Measurements from ENCODE around the gene FLNB. TPM values are rescaled to one million over a fixed set of nuclear protein-coding genes. Genes with fewer than 3 reads are reported as not detected.
"Not testable (repeated sequence)": the region's sequence is repeated elsewhere in the genome, so short reads cannot be mapped to it uniquely, and the experiment has no call there.

The FLNB gene
- total RNA-seq, 1 donor from 2014 or later: 32.0 TPM

GRCh38 chr3:57985176-57985983, 22.8 kb upstream of the FLNB start:
- no peaks in the 10 kb centered on the region for H3K36me3 ChIP-seq
- H3K27ac ChIP-seq: no peak overlapping the region
- no peaks in the 10 kb centered on the region for H3K9me3 ChIP-seq (ENCODE audit: low read depth)
- H3K79me2 ChIP-seq (ENCODE audit: low read depth): no peaks in the 10 kb centered on the region
- H3F3A ChIP-seq (ENCODE audit: low read depth): no peaks in the 10 kb centered on the region
- Mint-ChIP-seq H3K4me1 (peaks cover 7% of the 10 kb centered on the region), H3K27ac (no peak overlapping the region), H3K4me3 (no peak overlapping the region), H3K9me3 (no peaks in the 10 kb centered on the region), H3K36me3 (no peaks in the 10 kb centered on the region), H3K27me3 (ENCODE audit: insufficient read depth, low read depth) (peaks cover 6% of the 10 kb centered on the region)
- TF ChIP-seq EZH2phosphoT487 (IDR thresholded peaks at IDR 0.05) (no peak), EZH2 (IDR thresholded peaks at IDR 0.05) (no peak), CTCF (IDR thresholded peaks at IDR 0.05) (no peak)
- peaks cover 10% of the 10 kb centered on the region for H3K27me3 ChIP-seq
- H3K9ac ChIP-seq: no peak overlapping the region
- peaks cover 8% of the 10 kb centered on the region for H3K4me1 ChIP-seq
- H2AFZ ChIP-seq (replicated peaks): no peak overlapping the region
- H4K20me1 ChIP-seq (ENCODE audit: low read depth): no peaks in the 10 kb centered on the region
- H3K4me2 ChIP-seq: no peak overlapping the region
- H3K4me3 ChIP-seq: no peak overlapping the region
- DNase-seq (ENCODE audit: low spot score): no peak

DNA sequence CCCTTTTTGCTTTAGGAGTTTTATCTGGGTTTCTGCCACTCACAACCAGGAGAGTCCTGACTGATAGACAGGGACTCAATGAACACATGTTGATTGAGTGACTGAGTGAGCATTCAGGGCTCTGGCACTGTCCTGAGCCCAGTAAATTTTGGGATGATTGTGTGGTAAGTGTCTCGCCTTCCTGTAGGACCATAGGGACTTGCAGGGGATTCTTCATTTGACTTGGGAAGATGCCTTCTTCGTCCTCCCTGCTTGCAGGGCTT, 22.3 kb upstream of the FLNB start:
- no peak overlapping the region for H3K27ac Mint-ChIP-seq
- Histone ChIP-seq H2AFZ (replicated peaks) (no peak overlapping the region), H3K79me2 (ENCODE audit: low read depth) (no peaks in the 10 kb centered on the region), H4K20me1 (ENCODE audit: low read depth) (no peaks in the 10 kb centered on the region), H3F3A (ENCODE audit: low read depth) (no peaks in the 10 kb centered on the region), H3K4me1 (peaks cover 8% of the 10 kb centered on the region), H3K36me3 (no peaks in the 10 kb centered on the region), H3K9me3 (ENCODE audit: low read depth) (no peaks in the 10 kb centered on the region), H3K4me3 (no peak overlapping the region), H3K27me3 (peaks cover 10% of the 10 kb centered on the region), H3K27ac (no peak overlapping the region), H3K9ac (no peak overlapping the region), H3K4me2 (no peak overlapping the region)
- no peak for TF ChIP-seq EZH2phosphoT487 (IDR thresholded peaks at IDR 0.05)
- TF ChIP-seq CTCF (IDR thresholded peaks at IDR 0.05): no peak
- TF ChIP-seq EZH2 (IDR thresholded peaks at IDR 0.05): no peak
- peaks cover 6% of the 10 kb centered on the region for H3K27me3 Mint-ChIP-seq (ENCODE audit: insufficient read depth, low read depth)
- DNase-seq (ENCODE audit: low spot score): no peak
- no peak overlapping the region for H3K4me3 Mint-ChIP-seq
- H3K9me3 Mint-ChIP-seq: no peaks in the 10 kb centered on the region
- H3K4me1 Mint-ChIP-seq: peaks cover 7% of the 10 kb centered on the region
- no peaks in the 10 kb centered on the region for H3K36me3 Mint-ChIP-seq

DNA sequence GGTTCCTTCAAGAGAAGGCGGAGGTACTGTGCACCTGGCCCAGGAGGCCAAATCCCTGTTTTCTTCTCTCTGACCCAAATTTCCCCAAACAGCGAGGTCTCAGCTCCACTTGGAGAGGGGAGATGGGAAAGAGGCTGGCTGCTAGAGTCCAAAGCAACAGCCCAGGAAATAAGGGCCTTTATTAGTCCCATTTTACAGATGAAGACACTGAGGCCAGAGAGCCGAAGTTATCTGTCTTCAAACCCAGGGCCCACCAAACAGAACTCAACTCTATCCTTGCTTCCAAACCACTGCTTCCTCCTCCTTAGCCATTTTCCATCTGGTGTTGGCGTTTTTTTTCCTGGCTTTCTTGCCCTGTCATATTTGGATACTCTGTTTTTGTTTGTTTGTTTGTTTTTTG, 22.0 kb upstream of the FLNB start:
- H3K36me3 Mint-ChIP-seq: no peaks in the 10 kb centered on the region
- Histone ChIP-seq H3K9me3 (ENCODE audit: low read depth) (no peaks in the 10 kb centered on the region), H2AFZ (replicated peaks) (no peak overlapping the region), H3K4me1 (peaks cover 8% of the 10 kb centered on the region), H3K9ac (no peak overlapping the region), H3K4me2 (no peak overlapping the region), H3K4me3 (no peak overlapping the region), H3K36me3 (no peaks in the 10 kb centered on the region), H3K27me3 (peaks cover 10% of the 10 kb centered on the region), H3K79me2 (ENCODE audit: low read depth) (no peaks in the 10 kb centered on the region), H3F3A (ENCODE audit: low read depth) (no peaks in the 10 kb centered on the region), H3K27ac (no peak overlapping the region), H4K20me1 (ENCODE audit: low read depth) (no peaks in the 10 kb centered on the region)
- H3K9me3 Mint-ChIP-seq: no peaks in the 10 kb centered on the region
- H3K4me3 Mint-ChIP-seq: no peak overlapping the region
- no peak overlapping the region for H3K27ac Mint-ChIP-seq
- H3K27me3 Mint-ChIP-seq (ENCODE audit: insufficient read depth, low read depth): peaks cover 5% of the 10 kb centered on the region
- TF ChIP-seq EZH2phosphoT487 (IDR thresholded peaks at IDR 0.05) (no peak), EZH2 (IDR thresholded peaks at IDR 0.05) (no peak), CTCF (IDR thresholded peaks at IDR 0.05) (no peak)
- no peak for DNase-seq (ENCODE audit: low spot score)
- H3K4me1 Mint-ChIP-seq: peaks cover 7% of the 10 kb centered on the region

DNA sequence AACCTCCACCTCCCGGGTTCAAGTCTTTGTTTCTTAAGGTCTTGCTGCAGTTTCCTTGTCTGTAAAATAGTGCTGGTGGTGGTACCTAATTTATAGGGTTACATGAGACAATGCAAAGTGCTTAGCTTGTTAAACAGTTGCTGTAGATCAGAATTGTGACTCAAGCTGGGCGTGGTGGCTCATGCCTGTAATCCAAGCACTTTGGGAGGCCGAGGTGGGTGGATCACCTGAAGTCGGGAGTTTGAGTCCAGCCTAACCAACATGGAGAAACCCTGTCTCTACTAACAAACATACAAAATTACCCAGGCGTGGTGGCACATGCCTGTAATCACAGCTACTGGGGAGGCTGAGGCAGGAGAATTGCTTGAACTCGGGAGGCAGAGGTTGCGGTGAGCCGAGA, 19.0 kb upstream of the FLNB start:
- H3K4me1 ChIP-seq; DNase-seq (ENCODE audit: low spot score); H3K27me3 Mint-ChIP-seq (ENCODE audit: insufficient read depth, low read depth); H3K4me2 ChIP-seq; H3K9ac ChIP-seq; H3K4me3 ChIP-seq; H3K4me3 Mint-ChIP-seq; H3K27ac ChIP-seq; H4K20me1 ChIP-seq (ENCODE audit: low read depth); H3K27ac Mint-ChIP-seq; H3K9me3 ChIP-seq (ENCODE audit: low read depth); H3F3A ChIP-seq (ENCODE audit: low read depth); H3K9me3 Mint-ChIP-seq; H3K36me3 Mint-ChIP-seq; H3K79me2 ChIP-seq (ENCODE audit: low read depth); H3K4me1 Mint-ChIP-seq; H3K36me3 ChIP-seq; H2AFZ ChIP-seq (replicated peaks); H3K27me3 ChIP-seq: not testable (repeated sequence)
